Adrenal gland (tissue), 5 donors: ENCODE data around the gene LIF.

ENCODE experiments used
- POLR2A ChIP-seq, 2 donors: fragments of 450-650 bp; IDR thresholded peaks; one replicate each; pipeline ENCODE4 v1.6.1; 2017; ENCODE audit warnings: antibody characterized with exemption in 2 of 2, mild to moderate bottlenecking in 2 of 2, moderate library complexity in 1 of 2
- TF ChIP-seq, protein P1 (sequence below), 6 experiments: fragments of 450-650 bp in 4 of 6; fragments of 200-600 bp in 2 of 6; sonication (generic) in 1 of 6; IDR thresholded peaks; 1 replicate in 5 of 6; 2 replicates in 1 of 6; pipeline versions ENCODE4 v1.5.1 to v1.8.0; 2016 to 2021; ENCODE audit warnings: antibody characterized with exemption in 6 of 6, mild to moderate bottlenecking in 2 of 6, moderate library complexity in 1 of 6
- donor health status: DM: no; HTN: no; CAD: no.

DNA sequence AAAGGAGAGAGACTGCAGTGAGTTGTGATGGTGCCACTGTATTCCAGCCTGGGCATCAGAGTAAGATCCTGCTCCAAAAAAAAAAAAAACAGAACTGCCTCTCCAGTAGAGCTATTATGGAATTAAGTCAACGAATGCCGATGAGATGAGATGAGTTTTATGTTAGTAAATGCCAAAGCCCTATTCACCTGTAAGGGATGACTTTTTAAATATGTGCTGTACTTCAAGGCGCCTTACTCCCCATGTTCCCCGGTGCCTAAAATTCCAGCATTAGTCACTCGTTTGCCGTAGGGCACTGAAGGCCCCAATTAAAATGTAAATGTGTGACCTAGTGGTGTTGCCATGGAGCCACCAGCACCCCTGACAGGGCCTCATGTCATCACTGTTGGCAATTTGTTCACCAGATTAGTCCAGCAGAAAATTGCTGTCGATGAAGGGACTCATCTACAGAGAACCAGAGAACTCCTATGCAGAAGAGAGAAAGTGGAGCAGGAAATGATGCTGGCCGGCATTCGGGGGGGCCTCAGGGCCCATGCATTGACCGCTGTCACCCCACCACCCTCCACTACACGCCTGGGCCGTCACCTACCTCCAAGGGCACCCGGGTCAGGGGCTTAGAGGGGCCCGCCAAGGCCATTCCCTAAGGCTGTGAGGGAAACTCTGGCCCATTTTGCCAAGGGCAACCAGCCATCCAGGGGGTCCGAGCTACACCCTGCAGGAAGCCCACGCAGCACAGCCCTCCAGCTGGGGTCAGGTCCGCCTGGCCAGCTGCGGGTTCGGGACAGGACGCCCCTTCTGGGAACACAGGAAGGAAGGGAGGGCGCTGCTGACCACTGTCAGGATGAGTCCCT, 17.8 kb downstream of the LIF start:
- no peak for TF ChIP-seq POLR2A (IDR thresholded peaks at IDR 0.05)
- TF ChIP-seq, protein P1, sequence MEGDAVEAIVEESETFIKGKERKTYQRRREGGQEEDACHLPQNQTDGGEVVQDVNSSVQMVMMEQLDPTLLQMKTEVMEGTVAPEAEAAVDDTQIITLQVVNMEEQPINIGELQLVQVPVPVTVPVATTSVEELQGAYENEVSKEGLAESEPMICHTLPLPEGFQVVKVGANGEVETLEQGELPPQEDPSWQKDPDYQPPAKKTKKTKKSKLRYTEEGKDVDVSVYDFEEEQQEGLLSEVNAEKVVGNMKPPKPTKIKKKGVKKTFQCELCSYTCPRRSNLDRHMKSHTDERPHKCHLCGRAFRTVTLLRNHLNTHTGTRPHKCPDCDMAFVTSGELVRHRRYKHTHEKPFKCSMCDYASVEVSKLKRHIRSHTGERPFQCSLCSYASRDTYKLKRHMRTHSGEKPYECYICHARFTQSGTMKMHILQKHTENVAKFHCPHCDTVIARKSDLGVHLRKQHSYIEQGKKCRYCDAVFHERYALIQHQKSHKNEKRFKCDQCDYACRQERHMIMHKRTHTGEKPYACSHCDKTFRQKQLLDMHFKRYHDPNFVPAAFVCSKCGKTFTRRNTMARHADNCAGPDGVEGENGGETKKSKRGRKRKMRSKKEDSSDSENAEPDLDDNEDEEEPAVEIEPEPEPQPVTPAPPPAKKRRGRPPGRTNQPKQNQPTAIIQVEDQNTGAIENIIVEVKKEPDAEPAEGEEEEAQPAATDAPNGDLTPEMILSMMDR (IDR thresholded peaks at IDR 0.05), result no peak
